ENCODE measurements around the gene SEMA5B. TPM values are rescaled to one million over a fixed set of nuclear protein-coding genes. Genes with fewer than 3 reads are reported as not detected.

SEMA5B gene
- total RNA-seq, 1 experiment from 2014 or later, result 9.4 TPM

- no peaks in the 10 kb centered on the region for H3K79me1 ChIP-seq (ENCODE audit: insufficient read depth, low read depth, low read length, poor library complexity, severe bottlenecking)
- no peak overlapping the region for H3K4me3 Mint-ChIP-seq
- no peaks in the 10 kb centered on the region for H3K79me2 ChIP-seq (ENCODE audit: insufficient read depth, low read length)
- H3K27me3 Mint-ChIP-seq (ENCODE audit: low read depth), result peaks cover 13% of the 10 kb centered on the region
- no peak overlapping the region for H4K8ac ChIP-seq (replicated peaks; ENCODE audit: insufficient read length, low read depth, low read length)
- no peak overlapping the region for H2BK5ac ChIP-seq (ENCODE audit: insufficient read length, low read length)
- WGBS (ENCODE audit: extremely low coverage, insufficient read length, low lambda C conversion rate), result no CpG with 5 or more reads among the region's 8 CpGs
- no peak overlapping the region for H3K18ac ChIP-seq (ENCODE audit: insufficient read length, low read depth, low read length)
- H3K4me1 ChIP-seq (ENCODE audit: insufficient read depth, low read length), result peaks cover 21% of the 10 kb centered on the region; the same call in 1 of the 2 replicates
- no peaks in the 10 kb centered on the region for H3K23me2 ChIP-seq (ENCODE audit: insufficient read length, low read depth, low read length, poor library complexity, severe bottlenecking)
- H2BK15ac ChIP-seq (ENCODE audit: low read depth, low read length), result no peak overlapping the region
- H3K9me3 ChIP-seq (ENCODE audit: control insufficient read depth, low read depth, low read length), result no peaks in the 10 kb centered on the region
- no peak overlapping the region for H3K4ac ChIP-seq (ENCODE audit: low read depth, low read length)
- no peak overlapping the region for H3K23ac ChIP-seq (ENCODE audit: insufficient read length, low read depth, low read length)
- no peak overlapping the region for H2BK120ac ChIP-seq (ENCODE audit: low read depth, low read length, poor library complexity, severe bottlenecking)
- H3K36me3 Mint-ChIP-seq (ENCODE audit: insufficient read depth in 1 of 3, low read depth in 3 of 3), result no peaks in the 10 kb centered on the region
- H3K9me3 Mint-ChIP-seq, result no peaks in the 10 kb centered on the region; a peak in 2 of 5 replicates
- H3K56ac ChIP-seq (ENCODE audit: insufficient read length, low read depth, low read length), result no peak overlapping the region
- peak overlapping the region in 1 of 3 experiments; percentile 49; a peak in 1 of 7 replicates for H3K27ac Mint-ChIP-seq
- H4K20me1 ChIP-seq (ENCODE audit: control insufficient read depth, insufficient read depth, insufficient read length), result no peaks in the 10 kb centered on the region
- H4K5ac ChIP-seq (ENCODE audit: insufficient read length, low read depth, low read length), result no peak overlapping the region
- TF ChIP-seq CTCF (conservative IDR thresholded peaks at IDR 0.05), result no peak
- H3K4me2 ChIP-seq (ENCODE audit: insufficient read depth, insufficient read length, low read length), result no peak overlapping the region
- no peaks in the 10 kb centered on the region for H3K27me3 ChIP-seq (ENCODE audit: insufficient read depth, low read length)
- no peak overlapping the region for H2AK5ac ChIP-seq (ENCODE audit: insufficient read length, low read length)
- no peak overlapping the region for H2AFZ ChIP-seq (ENCODE audit: low read length)
- H3K9ac ChIP-seq (ENCODE audit: extremely low read depth, insufficient read length, low read length), result no peak overlapping the region
- no peak overlapping the region for H3K27ac ChIP-seq (ENCODE audit: insufficient read length, low read depth, low read length)
- peaks cover 51 to 56% of the 10 kb centered on the region in 2 experiments for H3K4me1 Mint-ChIP-seq
- no peak overlapping the region for H4K91ac ChIP-seq (ENCODE audit: insufficient read length, low read depth, low read length)
- DNase-seq, result no peak
- no peak overlapping the region for H2BK12ac ChIP-seq (ENCODE audit: insufficient read length, low read depth, low read length)
- H2BK20ac ChIP-seq (ENCODE audit: low read depth, low read length, poor library complexity, severe bottlenecking), result no peak overlapping the region
- no peak overlapping the region for H3T11ph ChIP-seq (ENCODE audit: low read length)
- no peak overlapping the region for H3K14ac ChIP-seq (ENCODE audit: insufficient read depth, low read length)
Observed at GRCh38 chr3:122991236-122991985, 36.2 kb downstream of the SEMA5B start.

All from H9 (cell line).